ENCODE results near the gene NUFIP1.
"Not testable (repeated sequence)": the region's sequence is repeated elsewhere in the genome, so short reads cannot be mapped to it uniquely, and the experiment has no call there.

The NUFIP1 gene

DNA sequence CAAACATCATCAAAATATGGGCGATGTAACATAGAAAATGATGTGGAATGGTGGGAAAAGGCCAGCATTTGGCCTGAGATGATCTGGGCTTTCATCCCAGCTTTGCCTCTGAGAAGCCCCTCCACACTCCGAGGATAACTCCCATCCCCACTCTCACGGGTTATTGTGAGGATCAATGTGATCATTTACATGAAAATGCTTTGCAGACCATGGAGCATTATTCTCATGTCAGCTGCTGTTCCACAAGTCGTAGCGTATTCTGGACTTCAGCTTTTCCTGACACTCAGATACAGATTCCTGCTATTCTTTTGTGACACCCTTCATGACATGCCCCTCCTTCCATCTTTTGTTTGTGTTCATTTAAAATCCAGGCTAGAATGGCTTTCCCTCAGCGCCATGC lies 86.5 kb downstream of the NUFIP1 start:
- TF ChIP-seq FOXM1 (IDR thresholded peaks at IDR 0.05; ENCODE audit: borderline replicate concordance) (no peak), LEF1 (IDR thresholded peaks at IDR 0.05; ENCODE audit: borderline replicate concordance) (no peak), SUZ12 (IDR thresholded peaks at IDR 0.05) (no peak), HDGF (IDR thresholded peaks at IDR 0.05; ENCODE audit: borderline replicate concordance) (no peak), L3MBTL2 (conservative IDR thresholded peaks at IDR 0.05) (no peak)
- ChIA-PET POLR2A (no interaction called here), CTCF (no interaction called here)

DNA sequence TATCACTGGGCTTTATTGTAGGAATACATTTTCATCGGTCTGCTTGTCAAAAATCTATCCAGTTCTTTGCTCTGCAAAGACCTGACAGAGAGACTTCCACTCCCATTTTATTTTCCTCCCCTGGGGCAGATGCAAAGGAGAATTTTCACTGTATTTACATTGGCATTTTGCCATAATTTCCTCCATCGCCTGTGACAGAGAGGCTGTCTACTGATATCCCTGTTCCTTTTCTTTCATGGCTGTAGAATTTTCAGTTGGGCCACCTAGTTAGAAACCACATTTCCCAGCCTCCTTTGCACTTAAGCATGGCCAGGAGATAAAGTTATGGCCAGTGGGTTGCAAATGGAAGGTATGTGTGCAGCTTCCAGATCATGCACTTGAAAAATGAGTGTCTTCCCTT lies 89.3 kb downstream of the NUFIP1 start:
- ChIA-PET POLR2A (no interaction called here), CTCF (no interaction called here)
- TF ChIP-seq L3MBTL2 (conservative IDR thresholded peaks at IDR 0.05): no peak
- TF ChIP-seq ELF4 (IDR thresholded peaks at IDR 0.05): no peak
- TF ChIP-seq NFRKB (IDR thresholded peaks at IDR 0.05): no peak
- TF ChIP-seq FOXK2 (IDR thresholded peaks at IDR 0.05): no peak
- TF ChIP-seq, protein P1, sequence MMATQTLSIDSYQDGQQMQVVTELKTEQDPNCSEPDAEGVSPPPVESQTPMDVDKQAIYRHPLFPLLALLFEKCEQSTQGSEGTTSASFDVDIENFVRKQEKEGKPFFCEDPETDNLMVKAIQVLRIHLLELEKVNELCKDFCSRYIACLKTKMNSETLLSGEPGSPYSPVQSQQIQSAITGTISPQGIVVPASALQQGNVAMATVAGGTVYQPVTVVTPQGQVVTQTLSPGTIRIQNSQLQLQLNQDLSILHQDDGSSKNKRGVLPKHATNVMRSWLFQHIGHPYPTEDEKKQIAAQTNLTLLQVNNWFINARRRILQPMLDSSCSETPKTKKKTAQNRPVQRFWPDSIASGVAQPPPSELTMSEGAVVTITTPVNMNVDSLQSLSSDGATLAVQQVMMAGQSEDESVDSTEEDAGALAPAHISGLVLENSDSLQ (IDR thresholded peaks at IDR 0.05): no peak
- no peak for TF ChIP-seq LEF1 (IDR thresholded peaks at IDR 0.05; ENCODE audit: borderline replicate concordance)
- TF ChIP-seq FOXA1 (IDR thresholded peaks at IDR 0.05): no peak
- TF ChIP-seq HDGF (IDR thresholded peaks at IDR 0.05; ENCODE audit: borderline replicate concordance): no peak
- TF ChIP-seq TARDBP (IDR thresholded peaks at IDR 0.05): no peak
- no peak for TF ChIP-seq BHLHE40 (IDR thresholded peaks at IDR 0.05; ENCODE audit: borderline replicate concordance)
- TF ChIP-seq FOXM1 (IDR thresholded peaks at IDR 0.05; ENCODE audit: borderline replicate concordance): no peak
- no peak for TF ChIP-seq SUZ12 (IDR thresholded peaks at IDR 0.05)
- TF ChIP-seq CTBP1 (IDR thresholded peaks at IDR 0.05; ENCODE audit: borderline replicate concordance): no peak
- TF ChIP-seq ARNT (IDR thresholded peaks at IDR 0.05): no peak
- TF ChIP-seq SP1 (IDR thresholded peaks at IDR 0.05): no peak
- DNase-seq (ENCODE audit: extremely low spot score): peak; percentile 24

More for the DNA sequence above, 86.5 kb downstream of the NUFIP1 start:
- no peak for DNase-seq (ENCODE audit: extremely low spot score)

DNA sequence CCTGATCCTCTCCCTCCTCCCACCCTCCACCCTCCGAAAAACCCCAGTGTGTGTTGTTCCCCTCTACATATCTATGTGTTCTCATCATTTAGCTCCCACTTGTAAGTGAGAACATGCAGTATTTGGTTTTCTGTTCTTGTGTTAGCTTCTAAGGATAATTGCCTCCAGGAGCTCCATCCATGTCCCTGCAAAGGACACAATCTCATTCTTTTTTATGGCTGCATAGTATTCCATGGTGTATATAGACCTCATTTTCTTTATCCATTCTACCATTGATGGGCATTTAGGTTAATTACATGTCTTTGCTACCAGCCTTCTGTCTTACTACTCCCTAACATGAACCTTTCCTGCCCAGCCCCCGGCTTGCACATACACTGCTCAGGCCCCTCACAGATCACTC lies 91.0 kb downstream of the NUFIP1 start:
- DNase-seq (ENCODE audit: extremely low spot score); POLR2A ChIA-PET; CTCF ChIA-PET: not testable (repeated sequence)

DNA sequence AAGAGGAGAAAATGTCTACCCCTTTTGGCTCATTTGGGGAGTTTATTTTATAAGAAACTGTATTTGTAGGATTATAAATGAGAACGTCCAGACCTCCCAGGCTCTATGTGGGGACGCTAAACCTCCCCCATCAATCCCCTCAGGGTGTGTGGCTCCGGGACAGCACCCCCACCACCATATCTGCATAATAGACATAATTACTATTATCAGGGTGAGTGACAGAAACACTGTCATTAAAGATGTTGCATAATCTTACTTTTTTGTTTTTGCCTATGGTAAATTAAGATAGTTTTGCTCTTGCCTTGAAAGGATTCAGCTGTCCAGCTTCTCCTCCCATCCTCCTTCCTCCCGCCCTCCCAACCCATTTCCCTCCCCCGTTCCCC lies 93.3 kb downstream of the NUFIP1 start:
- ChIA-PET POLR2A (no interaction called here), CTCF (interaction anchor here (0.6 kb wide), 1 partner anchor 36 kb away, joined by 6 read pairs; no protein-coding TSS in a partner anchor)
- no peak for DNase-seq (ENCODE audit: extremely low spot score)
- TF ChIP-seq TARDBP (IDR thresholded peaks at IDR 0.05) (no peak), HDGF (IDR thresholded peaks at IDR 0.05; ENCODE audit: borderline replicate concordance) (no peak), SUZ12 (IDR thresholded peaks at IDR 0.05) (no peak), SP1 (IDR thresholded peaks at IDR 0.05) (no peak), LEF1 (IDR thresholded peaks at IDR 0.05; ENCODE audit: borderline replicate concordance) (no peak), ARNT (IDR thresholded peaks at IDR 0.05) (no peak), FOXK2 (IDR thresholded peaks at IDR 0.05) (no peak), CTBP1 (IDR thresholded peaks at IDR 0.05; ENCODE audit: borderline replicate concordance) (no peak), ELF4 (IDR thresholded peaks at IDR 0.05) (no peak), FOXA1 (IDR thresholded peaks at IDR 0.05) (no peak)
- TF ChIP-seq, protein P1 (IDR thresholded peaks at IDR 0.05): no peak

DNA sequence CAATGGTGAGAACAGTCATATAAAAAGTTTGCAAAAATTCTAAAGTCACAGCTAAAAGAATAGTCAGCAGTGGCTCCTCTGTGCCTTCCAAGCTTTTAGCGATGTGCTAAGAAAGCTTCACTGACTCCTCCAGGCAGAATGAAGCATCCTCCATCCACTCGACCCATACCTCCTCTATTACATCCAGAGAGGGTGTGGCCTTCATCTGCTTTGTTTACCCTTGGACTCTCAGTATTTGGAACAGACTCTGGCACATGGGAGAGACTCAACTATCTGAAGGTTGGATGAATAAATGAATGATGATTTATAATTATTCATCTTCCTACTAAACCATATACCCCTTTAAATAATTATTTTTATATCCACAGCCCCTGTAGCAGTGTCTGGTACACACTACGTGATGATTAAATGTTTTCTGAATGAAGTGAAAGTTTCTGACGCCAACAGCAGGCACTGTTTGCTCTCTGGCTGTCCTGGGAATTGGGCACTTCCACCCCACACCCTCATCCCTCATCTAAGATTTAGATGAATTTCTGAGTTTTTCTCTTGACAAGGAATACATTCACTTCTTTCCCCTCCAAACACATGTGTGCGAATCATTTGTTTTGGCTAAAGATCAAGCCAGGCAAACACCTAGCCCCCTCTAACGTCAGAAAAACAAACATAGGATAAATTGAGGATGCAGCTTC lies 93.9 kb downstream of the NUFIP1 start:
- CTCF ChIA-PET: no interaction called here
- DNase-seq (ENCODE audit: extremely low spot score): no peak
- TF ChIP-seq, protein P1 (IDR thresholded peaks at IDR 0.05): no peak
- TF ChIP-seq FOXA1 (IDR thresholded peaks at IDR 0.05): no peak
- no peak for TF ChIP-seq LEF1 (IDR thresholded peaks at IDR 0.05; ENCODE audit: borderline replicate concordance)
- TF ChIP-seq SUZ12 (IDR thresholded peaks at IDR 0.05): no peak
- TF ChIP-seq ARNT (IDR thresholded peaks at IDR 0.05): no peak
- TF ChIP-seq ZNF384 (IDR thresholded peaks at IDR 0.05): no peak
- no peak for TF ChIP-seq NFRKB (IDR thresholded peaks at IDR 0.05)
- TF ChIP-seq FOXK2 (IDR thresholded peaks at IDR 0.05): no peak
- TF ChIP-seq BHLHE40 (IDR thresholded peaks at IDR 0.05; ENCODE audit: borderline replicate concordance): no peak
- no peak for TF ChIP-seq CTBP1 (IDR thresholded peaks at IDR 0.05; ENCODE audit: borderline replicate concordance)
- no peak for TF ChIP-seq HDGF (IDR thresholded peaks at IDR 0.05; ENCODE audit: borderline replicate concordance)
- TF ChIP-seq TARDBP (IDR thresholded peaks at IDR 0.05): no peak
- TF ChIP-seq SP1 (IDR thresholded peaks at IDR 0.05): no peak
- no peak for TF ChIP-seq FOXM1 (IDR thresholded peaks at IDR 0.05; ENCODE audit: borderline replicate concordance)
- POLR2A ChIA-PET: no interaction called here

DNA sequence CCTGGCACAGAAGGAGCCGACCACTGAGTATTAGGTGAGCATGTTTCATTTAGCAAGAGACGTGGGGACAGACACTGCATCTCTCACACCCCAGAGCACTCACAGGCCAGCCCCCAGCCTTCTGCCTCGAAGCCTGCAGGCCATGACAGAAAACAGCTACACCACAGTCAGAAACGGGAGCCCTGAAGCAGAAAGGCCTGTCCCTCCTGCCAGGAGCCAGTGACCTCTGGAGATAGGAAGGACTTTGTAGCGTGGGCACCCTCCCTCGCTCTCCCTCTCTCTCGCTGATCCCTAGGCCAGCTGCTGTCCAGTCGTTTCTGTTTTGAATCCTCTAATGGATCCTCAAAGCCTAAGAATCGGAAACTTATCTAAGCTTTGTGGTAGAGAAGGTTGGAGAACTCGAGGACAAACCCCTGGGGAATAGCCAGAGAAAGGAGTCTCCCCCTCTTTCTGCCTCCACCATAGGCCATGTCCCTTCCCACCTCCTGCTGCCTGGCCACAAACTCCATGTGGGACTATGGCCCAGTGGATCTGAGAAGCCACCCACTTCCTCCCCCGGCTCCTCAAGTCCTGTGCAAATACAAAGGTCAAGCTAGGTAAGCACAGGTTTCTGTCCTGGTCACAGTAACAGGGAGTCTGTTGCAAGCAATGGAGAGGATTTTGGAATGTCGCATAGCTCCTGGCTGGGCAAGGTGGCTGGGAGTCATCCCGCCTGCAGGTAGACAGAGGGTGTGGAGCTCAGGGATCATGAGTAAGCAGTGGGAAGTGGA lies 95.1 kb downstream of the NUFIP1 start:
- no peak for TF ChIP-seq NFRKB (IDR thresholded peaks at IDR 0.05)
- no peak for TF ChIP-seq HDGF (IDR thresholded peaks at IDR 0.05; ENCODE audit: borderline replicate concordance)
- TF ChIP-seq FOXA1 (IDR thresholded peaks at IDR 0.05): no peak
- no peak for TF ChIP-seq ARNT (IDR thresholded peaks at IDR 0.05)
- TF ChIP-seq TARDBP (IDR thresholded peaks at IDR 0.05): no peak
- no peak for TF ChIP-seq ELF4 (IDR thresholded peaks at IDR 0.05)
- TF ChIP-seq ZNF384 (IDR thresholded peaks at IDR 0.05): no peak
- TF ChIP-seq LEF1 (IDR thresholded peaks at IDR 0.05; ENCODE audit: borderline replicate concordance): no peak
- TF ChIP-seq FOXK2 (IDR thresholded peaks at IDR 0.05): no peak
- no peak for TF ChIP-seq SP1 (IDR thresholded peaks at IDR 0.05)
- CTCF ChIA-PET: no interaction called here
- POLR2A ChIA-PET: interaction anchor here (0.7 kb wide), 1 partner anchor 23 kb away, joined by 3 read pairs; no protein-coding TSS in a partner anchor
- DNase-seq (ENCODE audit: extremely low spot score): no peak
